HCT116 (cell line): ENCODE measurements around the gene STEAP4. TPM values are rescaled to one million over a fixed set of nuclear protein-coding genes. Genes with fewer than 3 reads are reported as not detected.

Source experiments
- ATAC-seq: fragments of 200-7000 bp; cut with Tn5 transposase; 2 replicates; pipeline ENCODE4 v1.9.1; 2020; ENCODE audit warnings: mild to moderate bottlenecking, moderate library complexity
- BruUV-seq: library from RNA; stranded (reverse); fragments of 400-500 nt; replicated peaks from 2 replicates; lab custom pipeline; 2021; lab: Mats Ljungman, UMichigan
- CTCF ChIA-PET: fragments of 300-600 bp; sonication (Branson Sonifier 250); formaldehyde crosslinking; loops from one replicate; lab custom pipeline; 2021; ENCODE audit warnings: antibody characterized with exemption; lab: Charles Lee
- POLR2A ChIA-PET: fragments of 300-600, 350-600 bp; sonication (Branson Sonifier 250); formaldehyde crosslinking; loops from one replicate; lab custom pipeline; 2021; ENCODE audit warnings: antibody characterized with exemption; lab: Charles Lee
- RAD21 ChIA-PET, 2 experiments: fragments of 300-600 bp; sonication (Branson Sonifier 250); formaldehyde crosslinking; loops; one replicate each; lab custom pipeline; 2023; ENCODE audit warnings: low total read pairs in 2 of 2; ENCODE audit not compliant: uncharacterized antibody in 2 of 2, unreplicated experiment in 2 of 2, low non-redundant PET in 1 of 2; lab: Charles Lee
- DNase-seq: peaks from one replicate; pipeline ENCODE4 v3.0.0-alpha.2; 2010; ENCODE audit warnings: low read depth, low spot score
- H2AFZ ChIP-seq: fragments of 200-600 bp; shearing (Covaris generic), sonication (generic); 2 replicates; pipeline ENCODE4 v1.6.1; 2017; ENCODE audit warnings: low read depth, mixed run types, mixed read lengths, antibody characterized with exemption, low read length; ENCODE audit not compliant: poor library complexity, severe bottlenecking
- H3K27ac ChIP-seq: 2 replicates; pipeline ENCODE4 v1.5.1; 2012; ENCODE audit warnings: low read depth, low read length
- H3K27me3 ChIP-seq: fragments of 200-600 bp; sonication (generic); 2 replicates; pipeline ENCODE4 v1.6.1; 2016; ENCODE audit warnings: mixed run types, low read length, mixed read lengths; ENCODE audit not compliant: insufficient read depth
- H3K36me3 ChIP-seq, 2 experiments: fragments of 200-500 bp in 1 of 2; fragments of 200-600 bp in 1 of 2; sonication (Bioruptor generic) in 1 of 2; sonication (generic) in 1 of 2; 2 replicates each; pipeline versions ENCODE4 v1.5.1 to v1.6.1; 2014 to 2016; ENCODE audit warnings: low read length in 2 of 2, inconsistent platforms in 1 of 2, mixed read lengths in 1 of 2, mixed run types in 1 of 2; ENCODE audit not compliant: insufficient read depth in 2 of 2, control insufficient read depth in 1 of 2
- H3K4me1 ChIP-seq, 2 experiments: fragments of 200-600 bp in 1 of 2; sonication (generic) in 1 of 2; 2 replicates each; pipeline versions ENCODE4 v1.5.1 to v1.6.1; 2012 to 2017; ENCODE audit warnings: low read length in 2 of 2, inconsistent platforms in 1 of 2, mild to moderate bottlenecking in 1 of 2, mixed read lengths in 1 of 2, mixed run types in 1 of 2, moderate library complexity in 1 of 2; ENCODE audit not compliant: insufficient read depth in 2 of 2, control insufficient read depth in 1 of 2
- H3K4me2 ChIP-seq: fragments of 200-600 bp; sonication (generic); 2 replicates; pipeline ENCODE4 v1.6.1; 2017; ENCODE audit warnings: mixed run types, low read length, mixed read lengths
- H3K4me3 ChIP-seq, 2 experiments: fragments of 200-600 bp in 1 of 2; sonication (generic) in 1 of 2; replicated peaks in 1 of 2; 2 replicates each; pipeline ENCODE4 v1.5.1; 2011 to 2016; ENCODE audit warnings: low read length in 2 of 2, control low read depth in 1 of 2, low read depth in 1 of 2, mild to moderate bottlenecking in 1 of 2, mixed read lengths in 1 of 2, mixed run types in 1 of 2
- H3K79me2 ChIP-seq: fragments of 200-600 bp; sonication (generic); 2 replicates; pipeline ENCODE4 v1.6.1; 2017; ENCODE audit warnings: mild to moderate bottlenecking, mixed run types, low read length, moderate library complexity, mixed read lengths; ENCODE audit not compliant: insufficient read depth
- H3K9ac ChIP-seq: fragments of 200-600 bp; sonication (generic); 2 replicates; pipeline ENCODE4 v1.6.1; 2016; ENCODE audit warnings: low read length, mixed read lengths
- H3K9me2 ChIP-seq: fragments of 200-600 bp; sonication (generic), shearing (Covaris generic); 2 replicates; pipeline ENCODE4 v1.6.1; 2017; ENCODE audit warnings: mixed run types, mild to moderate bottlenecking, moderate library complexity; ENCODE audit not compliant: insufficient read depth
- H3K9me3 ChIP-seq, 2 experiments: fragments of 200-500 bp in 1 of 2; fragments of 200-600 bp in 1 of 2; sonication (Bioruptor generic) in 1 of 2; sonication (generic) in 1 of 2; 2 replicates each; pipeline ENCODE4 v1.6.1; 2014 to 2017; ENCODE audit warnings: low read length in 2 of 2, mixed read lengths in 2 of 2, inconsistent platforms in 1 of 2, low read depth in 1 of 2, mild to moderate bottlenecking in 1 of 2, mixed run types in 1 of 2, moderate library complexity in 1 of 2; ENCODE audit not compliant: control insufficient read depth in 1 of 2, insufficient read depth in 1 of 2
- H4K20me1 ChIP-seq: fragments of 200-600 bp; sonication (generic), shearing (Covaris generic); 2 replicates; pipeline ENCODE4 v1.6.1; 2017; ENCODE audit warnings: mixed run types, mild to moderate bottlenecking, moderate library complexity; ENCODE audit not compliant: insufficient read depth
- CEBPB ChIP-seq: IDR thresholded peaks from 2 replicates; pipeline ENCODE4 v1.6.1; 2012; ENCODE audit warnings: low read depth
- EGR1 ChIP-seq: IDR thresholded peaks from 2 replicates; pipeline ENCODE4 v1.6.1; 2012; ENCODE audit warnings: low read depth
- ELF1 ChIP-seq: IDR thresholded peaks from 2 replicates; pipeline ENCODE4 v1.6.1; 2012; ENCODE audit warnings: low read depth, borderline replicate concordance
- EZH2 ChIP-seq: fragments of 200-600 bp; sonication (generic); IDR thresholded peaks from 2 replicates; pipeline ENCODE4 v1.6.1; 2017; ENCODE audit warnings: antibody characterized with exemption, mixed run types
- EZH2phosphoT487 ChIP-seq: fragments of 200-600 bp; IDR thresholded peaks from 2 replicates; pipeline ENCODE4 v1.6.1; 2018; ENCODE audit warnings: antibody characterized with exemption, borderline replicate concordance
- JUND ChIP-seq: IDR thresholded peaks from 2 replicates; pipeline ENCODE4 v1.6.1; 2012
- MAX ChIP-seq: IDR thresholded peaks from 2 replicates; pipeline ENCODE4 v1.6.1; 2012
- RAD21 ChIP-seq: IDR thresholded peaks from 2 replicates; pipeline ENCODE4 v1.6.1; 2012; ENCODE audit warnings: low read depth, mild to moderate bottlenecking
- REST ChIP-seq: IDR thresholded peaks from 2 replicates; pipeline ENCODE4 v1.6.1; 2012; ENCODE audit warnings: low read depth
- SIN3A ChIP-seq: IDR thresholded peaks from 2 replicates; pipeline ENCODE4 v1.6.1; 2012; ENCODE audit warnings: low read depth
- SRF ChIP-seq: IDR thresholded peaks from 2 replicates; pipeline ENCODE4 v1.6.1; 2012; ENCODE audit warnings: low read depth
- YY1 ChIP-seq: IDR thresholded peaks from 2 replicates; pipeline ENCODE4 v1.6.1; 2011; ENCODE audit warnings: low read length, low read depth, moderate library complexity, mild to moderate bottlenecking; ENCODE audit not compliant: insufficient replicate concordance; ENCODE audit errors: extremely low read depth
- ZNF274 ChIP-seq: fragments of 200-500 bp; sonication (Bioruptor generic); IDR thresholded peaks from 2 replicates; pipeline ENCODE4 v1.6.1; 2014; ENCODE audit warnings: mild to moderate bottlenecking, low read depth, low read length, inconsistent platforms
- intact Hi-C: fragments of 100-400 bp; cut with micrococcal nuclease; formaldehyde crosslinking; loops from 2 replicates; pipeline ENCODE4 v1.10.0; 2022
- total RNA-seq: library from RNA; stranded (reverse); gene quantifications from one replicate; pipeline ENCODE4 v1.2.1, GENCODE V29; 2021; ENCODE audit not compliant: unreplicated experiment
- TF ChIP-seq, protein P1 (sequence below): IDR thresholded peaks from 2 replicates; pipeline ENCODE4 v1.6.1; 2011; ENCODE audit warnings: mild to moderate bottlenecking, low read length, moderate library complexity; ENCODE audit not compliant: insufficient replicate concordance; ENCODE audit errors: extremely low read depth

Gene STEAP4
- total RNA-seq, 1 experiment from 2014 or later, result 0.15 TPM

- H3K9ac ChIP-seq, result no peak overlapping the region
- no peak overlapping the region for H3K27ac ChIP-seq
- no peak overlapping the region for H3K4me3 ChIP-seq
- H3K27me3 ChIP-seq, result no peaks in the 10 kb centered on the region
- no peaks in the 10 kb centered on the region for H3K4me1 ChIP-seq
- no peak for ATAC-seq
- H4K20me1 ChIP-seq, result no peaks in the 10 kb centered on the region
- H3K4me2 ChIP-seq, result no peak overlapping the region
- CTCF ChIA-PET, result no interaction called here
- RAD21 ChIA-PET, result no interaction called here
- TF ChIP-seq, protein P1, sequence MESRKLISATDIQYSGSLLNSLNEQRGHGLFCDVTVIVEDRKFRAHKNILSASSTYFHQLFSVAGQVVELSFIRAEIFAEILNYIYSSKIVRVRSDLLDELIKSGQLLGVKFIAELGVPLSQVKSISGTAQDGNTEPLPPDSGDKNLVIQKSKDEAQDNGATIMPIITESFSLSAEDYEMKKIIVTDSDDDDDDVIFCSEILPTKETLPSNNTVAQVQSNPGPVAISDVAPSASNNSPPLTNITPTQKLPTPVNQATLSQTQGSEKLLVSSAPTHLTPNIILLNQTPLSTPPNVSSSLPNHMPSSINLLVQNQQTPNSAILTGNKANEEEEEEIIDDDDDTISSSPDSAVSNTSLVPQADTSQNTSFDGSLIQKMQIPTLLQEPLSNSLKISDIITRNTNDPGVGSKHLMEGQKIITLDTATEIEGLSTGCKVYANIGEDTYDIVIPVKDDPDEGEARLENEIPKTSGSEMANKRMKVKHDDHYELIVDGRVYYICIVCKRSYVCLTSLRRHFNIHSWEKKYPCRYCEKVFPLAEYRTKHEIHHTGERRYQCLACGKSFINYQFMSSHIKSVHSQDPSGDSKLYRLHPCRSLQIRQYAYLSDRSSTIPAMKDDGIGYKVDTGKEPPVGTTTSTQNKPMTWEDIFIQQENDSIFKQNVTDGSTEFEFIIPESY, result no peak
- TF ChIP-seq ZNF274, result no peak
- intact Hi-C loops, result no loop called here
- no TSS peak for BruUV-seq
- no peaks in the 10 kb centered on the region for H3K36me3 ChIP-seq
- H3K9me3 ChIP-seq, result no peaks in the 10 kb centered on the region
- no peak for DNase-seq
- H3K9me2 ChIP-seq, result no peaks in the 10 kb centered on the region
- POLR2A ChIA-PET, result no interaction called here
- H3K79me2 ChIP-seq, result no peaks in the 10 kb centered on the region
- H2AFZ ChIP-seq, result no peak overlapping the region
Measured at GRCh38 chr7:88315522-88315921, 8.8 kb upstream of the STEAP4 start.

GRCh38 chr7:88314061-88314491, 7.4 kb upstream of the STEAP4 start:
- TF ChIP-seq SIN3A (no peak), ZNF274 (no peak), JUND (no peak), ELF1 (no peak), EGR1 (no peak), MAX (no peak), REST (no peak), RAD21 (no peak), SRF (no peak), EZH2phosphoT487 (no peak), EZH2 (no peak), YY1 (no peak), CEBPB (no peak)
- H2AFZ ChIP-seq, result no peak overlapping the region
- RAD21 ChIA-PET, result no interaction called here
- no peak overlapping the region for H3K4me2 ChIP-seq
- no peak overlapping the region for H3K9ac ChIP-seq
- no peak overlapping the region for H3K4me3 ChIP-seq
- no peak overlapping the region for H3K27ac ChIP-seq
- H3K36me3 ChIP-seq, result no peaks in the 10 kb centered on the region
- no peaks in the 10 kb centered on the region for H3K4me1 ChIP-seq
- no peaks in the 10 kb centered on the region for H3K79me2 ChIP-seq
- no peaks in the 10 kb centered on the region for H3K9me3 ChIP-seq
- CTCF ChIA-PET, result no interaction called here
- DNase-seq (no peak), ATAC-seq (no peak)
- H4K20me1 ChIP-seq, result no peaks in the 10 kb centered on the region
- no peaks in the 10 kb centered on the region for H3K27me3 ChIP-seq
- intact Hi-C loops, result no loop called here
- POLR2A ChIA-PET, result no interaction called here
- BruUV-seq, result no TSS peak
- H3K9me2 ChIP-seq, result no peaks in the 10 kb centered on the region
